NOMO-1 treated with DMSO at 0.1 percent for 48 hours (cell line): ENCODE results near the gene XAF1.
"Not testable (repeated sequence)": the region's sequence is repeated elsewhere in the genome, so short reads cannot be mapped to it uniquely, and the experiment has no call there.

Experiments used
- DNase-seq: peaks from one replicate; lab custom pipeline; 2025; ENCODE audit not compliant: unreplicated experiment; lab: John Stamatoyannopoulos, UW

Gene XAF1

DNA sequence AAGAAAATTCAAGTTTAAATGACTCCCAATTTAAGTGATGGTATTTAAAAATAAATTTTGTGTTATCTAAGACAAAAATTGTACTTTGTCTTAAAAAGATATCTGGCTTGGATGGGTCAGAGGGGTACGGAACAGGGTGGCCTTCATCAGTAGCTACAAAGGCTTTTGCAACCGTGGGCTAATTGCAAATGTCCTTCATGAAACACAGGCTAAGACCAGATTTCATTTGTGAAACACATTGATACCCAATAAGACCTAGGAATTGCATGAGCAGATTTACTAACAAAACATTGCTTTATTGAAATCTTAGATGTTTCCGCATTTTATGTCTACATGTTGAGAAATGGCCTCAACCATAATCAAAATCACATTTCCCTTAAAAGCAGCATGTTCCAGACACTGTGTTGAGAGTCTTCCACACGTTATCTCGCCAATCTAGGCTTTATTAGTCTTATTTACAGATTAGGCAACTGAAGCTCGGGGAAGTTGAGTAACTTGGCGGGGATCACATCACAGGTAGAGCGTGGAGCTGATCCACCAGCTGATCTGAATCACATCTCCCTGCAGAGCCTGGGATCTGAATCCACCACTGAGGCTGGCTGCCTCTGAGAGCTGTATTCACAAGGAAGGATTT is 42.0 kb downstream of the XAF1 start:
- DNase-seq: no peak

DNA sequence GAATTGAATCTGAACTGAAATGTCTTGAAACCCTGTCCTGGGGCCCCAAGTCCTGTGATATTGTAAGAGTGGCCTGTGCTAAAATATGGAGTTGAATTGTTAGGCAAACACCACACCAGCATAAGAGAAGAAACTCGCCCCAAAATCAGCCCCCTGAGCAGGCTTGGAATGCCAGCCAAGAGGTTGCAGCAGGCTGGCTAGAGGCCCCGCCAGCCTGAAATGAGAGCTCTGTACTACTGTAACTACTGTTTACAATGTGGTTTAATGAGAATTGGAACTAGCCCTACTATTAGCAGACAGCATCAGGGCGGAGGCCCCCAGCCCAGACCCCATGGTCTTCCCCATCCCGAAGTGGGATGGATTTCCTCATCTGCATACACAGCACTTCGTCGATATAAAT is 43.9 kb downstream of the XAF1 start:
- DNase-seq: no peak

- DNase-seq: no peak
Observed at GRCh38 chr17:6800422-6801027, 44.7 kb downstream of the XAF1 start.

- DNase-seq: no peak
Observed at GRCh38 chr17:6811510-6811909, 55.7 kb downstream of the XAF1 start.

GRCh38 chr17:6812295-6812694 is 56.4 kb downstream of the XAF1 start:
- DNase-seq: no peak

- no peak for DNase-seq
Observed at GRCh38 chr17:6815775-6816174, 59.9 kb downstream of the XAF1 start.

DNA sequence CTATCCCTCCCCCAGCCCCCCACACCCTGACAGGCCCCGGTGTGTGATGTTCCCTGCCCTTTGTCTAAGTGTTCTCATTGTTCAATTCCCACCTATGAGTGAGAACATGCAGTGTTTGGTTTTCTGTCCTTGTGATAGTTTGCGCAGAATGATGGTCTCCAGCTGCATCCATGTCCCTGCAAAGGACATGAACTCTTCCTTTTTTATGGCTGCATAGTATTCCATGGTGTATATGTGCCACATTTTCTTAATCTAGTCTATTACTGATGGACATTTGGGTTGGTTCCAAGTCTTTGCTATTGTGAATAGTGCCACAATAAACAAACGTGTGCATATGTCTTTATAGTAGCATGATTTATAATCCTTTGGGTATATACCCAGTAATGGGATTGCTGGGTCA is 60.5 kb downstream of the XAF1 start:
- not testable (repeated sequence) for DNase-seq

DNA sequence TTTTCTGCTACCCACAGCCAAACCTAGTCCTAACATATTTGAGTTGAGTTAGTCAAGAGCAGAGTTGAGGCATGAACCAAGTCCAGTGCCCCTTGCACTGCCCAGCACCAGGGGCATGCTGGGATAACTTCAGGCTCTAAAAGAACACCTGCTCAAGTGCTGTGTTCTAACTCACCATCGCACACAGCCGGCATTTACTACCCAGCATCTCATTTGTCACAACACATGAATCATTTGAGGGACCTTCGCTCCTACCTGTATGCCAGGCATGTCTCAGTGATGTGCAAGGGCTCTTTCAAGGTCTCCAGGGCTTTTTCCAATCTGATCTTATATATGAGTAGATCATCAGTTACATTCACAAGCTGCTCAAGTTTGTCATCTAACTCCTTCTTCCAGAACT is 63.1 kb downstream of the XAF1 start:
- DNase-seq: no peak

- DNase-seq: no peak
Observed at GRCh38 chr17:6823011-6823442, 67.2 kb downstream of the XAF1 start.
